Caco-2 (cell line): ENCODE data around the gene UBE2J1. TPM values are rescaled to one million over a fixed set of nuclear protein-coding genes. Genes with fewer than 3 reads are reported as not detected.

Experiments
- BruUV-seq: library from RNA; stranded (reverse); fragments of 400-500 nt; replicated peaks from 2 replicates; lab custom pipeline; 2021; lab: Mats Ljungman, UMichigan
- CTCF ChIA-PET: fragments of 300-600 bp; sonication (Branson Sonifier 250); formaldehyde crosslinking; loops from one replicate; lab custom pipeline; 2022; ENCODE audit warnings: antibody characterized with exemption; lab: Charles Lee
- POLR2A ChIA-PET: fragments of 300-600 bp; sonication (Branson Sonifier 250); formaldehyde crosslinking; loops from one replicate; lab custom pipeline; 2022; ENCODE audit warnings: antibody characterized with exemption; lab: Charles Lee
- DNase-seq, 2 experiments: peaks; one replicate each; pipeline versions ENCODE4 v3.0.0 to v3.0.0-alpha.2; 2020 to 2022
- H3K27me3 ChIP-seq: replicated peaks from 2 replicates; pipeline ENCODE4 v1.6.0; 2011; ENCODE audit warnings: low read length; ENCODE audit not compliant: control insufficient read depth, insufficient read depth
- H3K36me3 ChIP-seq: 2 replicates; pipeline ENCODE4 v1.5.1; 2011; ENCODE audit warnings: low read length; ENCODE audit not compliant: control insufficient read depth, insufficient read depth
- H3K4me1 ChIP-seq: fragments of 250-450 bp; sonication (Bioruptor Pico); 2 replicates; pipeline ENCODE4 v1.5.1; 2020; ENCODE audit warnings: mild to moderate bottlenecking
- H3K4me3 ChIP-seq: 2 replicates; pipeline ENCODE4 v1.5.1; 2011; ENCODE audit warnings: low read depth, mild to moderate bottlenecking, control low read depth, low read length
- H3K9me3 ChIP-seq: fragments of 250-450 bp; sonication (Bioruptor Pico); 2 replicates; pipeline ENCODE4 v1.5.1; 2020; ENCODE audit warnings: mild to moderate bottlenecking, moderate library complexity
- H3K27ac Mint-ChIP-seq: one replicate; pipeline ENCODE4 v1.8.0; 2022; ENCODE audit warnings: mixed read lengths; ENCODE audit not compliant: unreplicated experiment
- H3K27me3 Mint-ChIP-seq: one replicate; pipeline ENCODE4 v1.8.0; 2022; ENCODE audit warnings: mixed read lengths; ENCODE audit not compliant: insufficient read depth, unreplicated experiment
- H3K36me3 Mint-ChIP-seq: one replicate; pipeline ENCODE4 v1.8.0; 2022; ENCODE audit warnings: mild to moderate bottlenecking, mixed read lengths; ENCODE audit not compliant: insufficient read depth, unreplicated experiment
- H3K4me1 Mint-ChIP-seq: one replicate; pipeline ENCODE4 v1.8.0; 2022; ENCODE audit warnings: low read depth, mixed read lengths; ENCODE audit not compliant: unreplicated experiment
- H3K4me3 Mint-ChIP-seq: one replicate; pipeline ENCODE4 v1.8.0; 2022; ENCODE audit warnings: mild to moderate bottlenecking, moderate library complexity, mixed read lengths; ENCODE audit not compliant: unreplicated experiment
- H3K9me3 Mint-ChIP-seq: one replicate; pipeline ENCODE4 v1.8.0; 2022; ENCODE audit warnings: mixed read lengths; ENCODE audit not compliant: unreplicated experiment
- CTCF ChIP-seq, 2 experiments: fragments of 200-600 bp in 1 of 2; IDR thresholded peaks; 1 replicate in 1 of 2; 2 replicates in 1 of 2; pipeline versions ENCODE4 v1.5.1 to v1.8.0; 2011 to 2022; ENCODE audit warnings: antibody characterized with exemption in 1 of 2, control low read depth in 1 of 2, inconsistent platforms in 1 of 2, low read depth in 1 of 2, low read length in 1 of 2, mild to moderate bottlenecking in 1 of 2, moderate library complexity in 1 of 2; ENCODE audit not compliant: insufficient read depth in 1 of 2, severe bottlenecking in 1 of 2, unreplicated experiment in 1 of 2
- intact Hi-C: fragments of 100-400 bp; cut with micrococcal nuclease; formaldehyde crosslinking; loops from one replicate; pipeline ENCODE4 v1.10.0; 2022; ENCODE audit not compliant: unreplicated experiment
- total RNA-seq: library from RNA; stranded (reverse); gene quantifications from 2 replicates; pipeline ENCODE4 v1.2.3, GENCODE V29; 2022

UBE2J1 gene
- total RNA-seq, 1 experiment from 2014 or later, result 23.5 TPM

DNA sequence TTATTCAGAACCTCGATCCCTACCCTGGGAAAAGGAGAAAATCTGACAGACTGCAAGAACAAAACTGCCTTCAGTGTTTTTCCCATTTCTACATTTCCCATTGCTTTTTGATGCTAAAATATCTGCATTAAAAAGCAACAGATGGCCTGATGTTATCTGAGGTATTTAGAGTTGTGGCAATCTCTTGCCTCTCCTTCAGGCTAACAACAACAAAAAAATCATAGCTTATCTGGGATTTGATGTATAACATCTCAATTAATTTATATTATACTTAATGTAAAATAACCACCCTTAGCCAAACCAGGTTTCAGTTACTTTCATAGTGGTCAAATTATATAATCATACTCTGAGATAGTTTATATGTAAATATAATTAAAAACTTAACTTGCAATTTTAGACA lies 21.6 kb downstream of the UBE2J1 start:
- Mint-ChIP-seq H3K36me3 (peaks cover 18% of the 10 kb centered on the region), H3K4me3 (no peak overlapping the region), H3K27me3 (no peaks in the 10 kb centered on the region), H3K27ac (no peak overlapping the region), H3K9me3 (no peaks in the 10 kb centered on the region), H3K4me1 (peaks cover 7% of the 10 kb centered on the region)
- CTCF ChIA-PET, result no interaction called here
- POLR2A ChIA-PET, result no interaction called here
- Histone ChIP-seq H3K9me3 (no peaks in the 10 kb centered on the region), H3K4me1 (no peaks in the 10 kb centered on the region), H3K36me3 (no peaks in the 10 kb centered on the region; the same call in 1 of the 2 replicates), H3K4me3 (no peak overlapping the region), H3K27me3 (no peaks in the 10 kb centered on the region)
- DNase-seq, result no peak
- intact Hi-C loops, result no loop called here
- no peak for TF ChIP-seq CTCF (IDR thresholded peaks at IDR 0.05; ENCODE audit: insufficient read depth in 1 of 2, low read depth in 1 of 2, low read length in 1 of 2, severe bottlenecking in 1 of 2, unreplicated experiment in 1 of 2)
- BruUV-seq, result no TSS peak

DNA sequence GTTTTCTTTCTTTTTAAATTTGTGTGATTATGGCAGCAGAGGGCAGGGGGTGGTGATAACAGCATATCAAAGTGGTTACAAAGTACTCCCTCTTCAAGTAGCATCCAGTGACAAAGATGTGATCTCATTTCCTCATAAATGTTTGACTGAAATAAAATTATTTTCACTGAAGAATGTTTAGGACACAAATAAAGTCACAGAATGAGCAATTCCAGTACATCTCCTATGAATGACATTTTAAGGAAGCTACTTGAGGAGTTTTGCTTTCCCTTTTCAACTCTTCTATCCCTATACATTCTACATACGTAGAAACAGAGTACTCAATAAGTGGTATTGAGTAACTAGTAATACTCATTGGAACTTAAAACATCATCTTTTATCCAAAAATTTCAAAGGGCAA lies 23.5 kb downstream of the UBE2J1 start:
- POLR2A ChIA-PET, result no interaction called here
- CTCF ChIA-PET, result no interaction called here
- H3K4me3 Mint-ChIP-seq, result no peak overlapping the region

GRCh38 chr6:89324304-89324703 lies 28.2 kb downstream of the UBE2J1 start:
- Histone ChIP-seq H3K9me3 (no peaks in the 10 kb centered on the region), H3K4me3 (no peak overlapping the region), H3K36me3 (no peaks in the 10 kb centered on the region; the same call in 1 of the 2 replicates), H3K4me1 (peaks cover 12% of the 10 kb centered on the region; the same call in 1 of the 2 replicates), H3K27me3 (no peaks in the 10 kb centered on the region)
- Mint-ChIP-seq H3K27me3 (no peaks in the 10 kb centered on the region), H3K4me3 (no peak overlapping the region), H3K36me3 (peaks cover 22% of the 10 kb centered on the region), H3K9me3 (peaks cover 20% of the 10 kb centered on the region), H3K4me1 (peaks cover 28% of the 10 kb centered on the region), H3K27ac (no peak overlapping the region)
- no TSS peak for BruUV-seq
- intact Hi-C loops, result no loop called here
- DNase-seq, result no peak
- no peak for TF ChIP-seq CTCF (IDR thresholded peaks at IDR 0.05; ENCODE audit: insufficient read depth in 1 of 2, low read depth in 1 of 2, low read length in 1 of 2, severe bottlenecking in 1 of 2, unreplicated experiment in 1 of 2)
- ChIA-PET POLR2A (interaction anchor here (0.6 kb wide), 1 partner anchor 1570 kb away, joined by 3 read pairs; no protein-coding TSS in a partner anchor), CTCF (no interaction called here)

More for the DNA sequence above, 23.5 kb downstream of the UBE2J1 start:
- H3K36me3 ChIP-seq, result no peaks in the 10 kb centered on the region; the same call in 1 of the 2 replicates
- Mint-ChIP-seq H3K36me3 (peaks cover 23% of the 10 kb centered on the region), H3K9me3 (no peaks in the 10 kb centered on the region), H3K27me3 (no peaks in the 10 kb centered on the region), H3K27ac (no peak overlapping the region), H3K4me1 (peaks cover 17% of the 10 kb centered on the region)
- no peak overlapping the region for H3K4me3 ChIP-seq
- no peaks in the 10 kb centered on the region for H3K9me3 ChIP-seq
- BruUV-seq, result no TSS peak
- intact Hi-C loops, result no loop called here
- H3K27me3 ChIP-seq, result no peaks in the 10 kb centered on the region
- no peak for TF ChIP-seq CTCF (IDR thresholded peaks at IDR 0.05; ENCODE audit: insufficient read depth in 1 of 2, low read depth in 1 of 2, low read length in 1 of 2, severe bottlenecking in 1 of 2, unreplicated experiment in 1 of 2)
- peaks cover 7% of the 10 kb centered on the region; the same call in 1 of the 2 replicates for H3K4me1 ChIP-seq
- DNase-seq, result no peak
